ENCODE data around the gene CAVIN1. TPM values are rescaled to one million over a fixed set of nuclear protein-coding genes. Genes with fewer than 3 reads are reported as not detected.
"Not testable (repeated sequence)": the region's sequence is repeated elsewhere in the genome, so short reads cannot be mapped to it uniquely, and the experiment has no call there.

CAVIN1 gene
- total RNA-seq, 1 experiment from 2014 or later, result 308 TPM

DNA sequence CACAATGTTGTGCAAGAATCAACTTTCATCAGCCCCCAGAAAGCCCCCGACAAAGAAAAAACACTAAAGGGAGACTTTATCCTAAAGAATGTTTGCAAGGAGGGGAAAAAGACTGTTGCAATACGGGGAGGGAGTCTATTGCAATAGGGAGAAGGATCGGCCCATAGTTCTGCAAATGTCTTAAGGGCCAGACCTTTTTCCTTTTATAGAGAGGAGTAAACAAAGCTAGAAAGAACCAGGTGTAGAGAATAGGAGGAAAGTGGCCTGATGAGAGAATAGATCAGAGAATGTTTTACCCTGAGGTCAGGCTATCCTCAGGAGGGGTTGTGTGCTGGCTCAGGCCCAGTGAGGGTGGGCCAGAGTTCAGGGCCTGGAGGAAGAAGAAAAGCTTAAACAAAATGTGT, 8.7 kb upstream of the CAVIN1 start:
- DNase-seq (ENCODE audit: low read depth), result no peak

GRCh38 chr17:42429726-42430447, 6.8 kb upstream of the CAVIN1 start:
- DNase-seq (ENCODE audit: low read depth), result peak; percentile 48

- DNase-seq (ENCODE audit: low read depth), result peak; percentile 98
Measured at GRCh38 chr17:42428141-42428944, 5.3 kb upstream of the CAVIN1 start.

DNA sequence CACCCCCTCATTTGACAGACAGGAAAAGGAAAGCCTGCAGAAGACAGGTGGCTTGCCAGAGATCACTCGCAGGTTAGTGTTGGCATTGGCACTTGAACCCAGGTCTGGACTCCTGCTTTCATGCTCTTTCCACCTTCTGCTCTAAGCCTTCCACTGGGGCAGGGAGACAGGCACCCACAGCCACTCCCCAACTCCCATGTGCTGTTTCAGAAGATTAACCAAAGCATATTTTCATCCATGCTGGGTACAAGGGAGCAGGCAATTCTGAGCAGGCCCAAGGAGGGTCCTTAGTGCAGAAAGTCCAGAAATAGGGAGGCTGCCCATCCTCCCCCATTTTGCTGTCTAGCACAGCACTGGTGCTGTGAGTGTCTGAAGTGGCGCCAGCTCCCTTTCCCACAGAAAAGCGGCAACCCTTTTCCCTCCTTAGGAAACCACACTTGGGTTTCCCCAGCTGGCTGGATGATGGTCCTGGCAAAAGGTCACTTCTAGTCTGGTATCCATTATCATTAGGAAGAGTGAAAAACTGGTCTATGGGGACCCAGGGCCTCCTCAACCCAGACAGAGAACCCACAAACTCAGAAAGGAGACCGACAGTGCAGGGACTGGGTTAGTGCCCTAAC, 2.0 kb upstream of the CAVIN1 start:
- no peak for DNase-seq (ENCODE audit: low read depth)

- no peak for DNase-seq (ENCODE audit: low read depth)
Measured at GRCh38 chr17:42423766-42424165, 710 bp upstream of the CAVIN1 start.

- DNase-seq (ENCODE audit: low read depth), result peak; percentile 42
Measured at GRCh38 chr17:42422412-42422957, 571 bp downstream of the CAVIN1 start.

DNA sequence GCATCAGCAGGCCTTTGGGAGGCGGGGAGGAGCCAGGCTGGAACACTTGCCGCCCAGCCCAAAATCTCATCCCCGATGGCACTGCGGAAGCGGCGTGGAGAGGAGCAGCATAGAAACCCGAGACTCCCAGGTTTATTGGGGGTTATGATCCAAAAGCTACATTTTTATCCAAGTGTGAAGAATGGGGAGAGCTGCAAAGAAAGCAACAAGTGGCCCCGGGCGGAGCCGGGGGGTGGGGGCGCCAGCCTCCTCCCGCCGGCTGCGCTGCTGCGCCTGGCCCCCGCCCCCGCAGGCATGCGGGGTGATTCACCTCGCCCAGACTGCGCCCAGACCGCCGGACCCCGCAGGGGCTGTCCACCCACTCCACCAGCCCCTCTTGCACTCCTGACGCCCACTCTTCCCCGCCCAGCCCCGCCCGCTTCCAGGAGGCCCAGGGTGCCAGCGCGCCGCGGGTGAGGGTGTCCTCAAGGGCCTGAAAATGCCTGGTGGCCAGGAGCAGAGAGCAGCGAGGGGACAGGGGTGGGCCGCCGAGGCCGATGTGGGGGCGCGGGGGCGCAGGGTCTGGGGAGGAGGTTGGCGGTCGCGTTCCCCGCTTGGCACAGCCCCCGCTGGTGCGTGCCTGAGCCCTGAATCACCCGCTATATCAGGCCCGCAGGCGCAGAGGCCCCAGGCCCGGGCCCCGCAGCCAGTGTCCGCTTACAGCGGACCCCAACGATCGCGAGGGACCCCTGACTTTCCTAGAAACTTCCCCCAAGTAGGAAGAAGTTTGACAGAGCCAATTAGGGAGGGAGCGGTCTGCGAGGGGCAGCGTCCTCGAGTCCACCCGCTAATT, 1.3 kb downstream of the CAVIN1 start:
- DNase-seq (ENCODE audit: low read depth), result peak; percentile 60

DNA sequence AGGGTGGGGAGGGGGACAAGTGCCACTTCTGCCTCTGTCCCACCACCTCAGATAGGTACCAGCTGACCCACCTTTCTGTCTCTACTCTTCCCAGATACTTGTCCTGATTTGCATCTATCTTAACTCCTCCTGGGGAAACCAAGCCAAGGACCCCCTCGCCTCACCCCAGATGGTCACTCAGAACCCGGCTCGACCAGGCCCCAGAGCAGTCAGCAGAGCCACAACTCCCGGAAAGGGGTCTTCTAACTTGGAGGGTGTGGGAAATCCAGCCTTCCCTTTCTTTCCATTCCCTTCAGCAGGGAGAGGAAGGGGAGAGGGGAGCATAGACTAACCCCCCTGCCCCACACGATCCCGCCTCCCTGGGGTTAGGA, 1.9 kb downstream of the CAVIN1 start:
- DNase-seq (ENCODE audit: low read depth), result no peak

DNA sequence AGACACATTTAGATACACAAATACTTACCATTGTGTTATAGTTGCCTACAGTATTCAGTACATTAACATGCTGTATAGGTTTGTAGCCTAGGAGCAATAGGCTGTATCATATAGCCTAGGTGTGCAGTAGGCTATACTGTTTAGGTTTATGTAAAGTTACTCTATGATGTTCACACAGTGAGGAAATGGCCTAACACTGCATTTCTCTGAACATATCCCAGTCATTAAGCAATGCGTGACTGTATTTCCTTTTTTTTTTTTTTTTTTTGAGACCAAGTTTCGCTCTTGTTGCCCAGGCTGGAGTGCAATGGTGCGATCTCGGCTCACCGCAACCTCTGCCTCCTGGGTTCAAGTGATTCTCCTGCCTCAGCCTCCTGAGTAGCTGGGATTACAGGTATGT, 5.1 kb downstream of the CAVIN1 start:
- DNase-seq (ENCODE audit: low read depth), result not testable (repeated sequence)

DNA sequence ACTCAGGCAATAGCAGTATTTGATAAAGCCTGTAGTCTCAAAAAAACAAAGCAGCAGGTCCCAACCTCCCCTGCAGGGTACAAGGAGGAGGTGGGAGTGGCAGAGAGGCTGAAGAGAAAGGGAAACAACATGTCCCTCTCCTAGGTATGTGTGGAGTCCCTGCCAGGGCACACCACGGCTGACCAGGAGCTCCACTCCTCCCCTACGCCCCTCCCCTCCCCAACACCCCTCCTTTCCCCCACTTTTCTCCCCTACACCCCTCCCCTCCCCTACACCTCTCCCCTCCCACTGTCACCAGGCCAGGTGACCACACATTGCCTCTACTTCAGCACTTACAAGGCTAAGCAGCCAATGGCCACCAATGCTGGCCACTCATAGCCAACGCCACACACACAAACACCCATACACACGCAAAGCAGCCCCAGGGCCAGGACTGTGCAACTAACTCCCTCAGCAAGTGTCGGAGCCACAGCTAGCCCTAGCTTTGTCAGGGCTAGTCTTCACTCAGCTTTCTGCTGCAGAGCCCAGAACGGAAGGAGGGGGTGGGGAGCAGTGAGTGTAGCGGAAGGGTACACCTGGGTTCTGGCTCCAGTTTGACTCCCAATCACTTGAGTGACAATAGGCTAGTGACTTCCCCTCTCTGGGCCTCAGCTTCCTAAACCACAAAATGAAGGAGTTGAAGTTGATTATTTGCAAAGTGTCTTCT, 8.2 kb downstream of the CAVIN1 start:
- DNase-seq (ENCODE audit: low read depth), result no peak

GRCh38 chr17:42413464-42414040, 9.5 kb downstream of the CAVIN1 start:
- peak; percentile 23 for DNase-seq (ENCODE audit: low read depth)

GRCh38 chr17:42411905-42412679, 11.0 kb downstream of the CAVIN1 start:
- no peak for DNase-seq (ENCODE audit: low read depth)

- no peak for DNase-seq (ENCODE audit: low read depth)
Measured at GRCh38 chr17:42411361-42411760, 11.7 kb downstream of the CAVIN1 start.

DNA sequence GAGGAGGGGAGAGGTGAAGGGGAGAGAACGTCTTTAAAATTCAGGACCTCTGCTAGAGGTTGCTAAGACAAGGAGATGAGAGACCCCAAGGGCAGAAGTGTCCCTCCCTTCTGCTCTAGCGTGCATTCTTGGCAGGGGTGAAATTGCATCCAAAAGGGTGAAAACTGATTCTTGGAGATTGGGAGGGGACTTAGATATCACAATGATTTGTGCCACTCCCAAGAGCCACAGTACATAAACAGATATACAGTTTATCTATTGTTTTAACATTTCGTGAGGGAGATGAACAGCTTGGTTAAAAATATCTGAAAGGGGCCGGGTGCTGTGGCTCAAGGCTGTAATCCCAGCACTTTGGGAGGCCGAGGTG, 12.8 kb downstream of the CAVIN1 start:
- DNase-seq (ENCODE audit: low read depth), result no peak

- DNase-seq (ENCODE audit: low read depth), result peak; percentile 84
Measured at GRCh38 chr17:42409523-42410318, 13.3 kb downstream of the CAVIN1 start.

- DNase-seq (ENCODE audit: low read depth), result peak; percentile 53
Measured at GRCh38 chr17:42408061-42408460, 15.0 kb downstream of the CAVIN1 start.

GRCh38 chr17:42407289-42407836, 15.7 kb downstream of the CAVIN1 start:
- DNase-seq (ENCODE audit: low read depth), result peak; percentile 68

DNA sequence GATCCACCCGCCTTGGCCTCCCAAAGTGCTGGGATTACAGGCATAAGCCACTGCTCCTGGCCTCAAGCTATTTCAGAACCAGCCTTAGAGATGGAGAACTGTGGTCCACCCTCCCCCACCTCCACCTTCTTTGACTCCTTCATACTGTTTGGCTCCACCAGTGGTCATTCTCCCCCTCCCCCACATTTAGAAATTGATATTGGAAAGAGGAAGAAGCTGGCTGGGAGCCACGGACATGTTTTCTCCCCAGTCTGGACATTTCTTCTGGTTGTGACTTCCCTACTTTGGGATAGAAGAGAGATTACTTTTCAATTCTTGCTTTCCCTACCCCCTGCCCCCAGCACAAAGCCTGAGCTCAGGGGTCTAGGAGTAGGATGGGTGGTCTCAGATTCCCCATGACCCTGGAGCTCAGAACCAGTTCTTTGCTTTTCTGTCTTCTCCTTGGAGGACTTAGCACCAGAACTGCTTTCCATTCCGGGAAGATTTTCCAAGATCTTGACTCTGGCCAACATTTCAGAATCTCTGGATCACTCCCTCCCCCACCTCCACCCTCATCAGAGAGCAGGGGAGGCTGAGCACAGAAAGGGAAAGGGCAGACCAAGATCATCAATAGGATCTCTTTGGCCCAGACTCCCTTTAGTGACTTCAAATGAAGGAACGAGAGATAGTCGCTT, 16.3 kb downstream of the CAVIN1 start:
- DNase-seq (ENCODE audit: low read depth), result no peak
